DMS153 treated with DMSO at 0.1 percent for 48 hours (cell line): ENCODE measurements around the gene CD68.
A peak's percentile ranks its signal among the peaks of the same experiment; 100 is the strongest.
"Not testable (repeated sequence)": the region's sequence is repeated elsewhere in the genome, so short reads cannot be mapped to it uniquely, and the experiment has no call there.

Experiments used
- DNase-seq: peaks from one replicate; lab custom pipeline; 2025; ENCODE audit not compliant: unreplicated experiment; lab: John Stamatoyannopoulos, UW

Gene CD68

DNA sequence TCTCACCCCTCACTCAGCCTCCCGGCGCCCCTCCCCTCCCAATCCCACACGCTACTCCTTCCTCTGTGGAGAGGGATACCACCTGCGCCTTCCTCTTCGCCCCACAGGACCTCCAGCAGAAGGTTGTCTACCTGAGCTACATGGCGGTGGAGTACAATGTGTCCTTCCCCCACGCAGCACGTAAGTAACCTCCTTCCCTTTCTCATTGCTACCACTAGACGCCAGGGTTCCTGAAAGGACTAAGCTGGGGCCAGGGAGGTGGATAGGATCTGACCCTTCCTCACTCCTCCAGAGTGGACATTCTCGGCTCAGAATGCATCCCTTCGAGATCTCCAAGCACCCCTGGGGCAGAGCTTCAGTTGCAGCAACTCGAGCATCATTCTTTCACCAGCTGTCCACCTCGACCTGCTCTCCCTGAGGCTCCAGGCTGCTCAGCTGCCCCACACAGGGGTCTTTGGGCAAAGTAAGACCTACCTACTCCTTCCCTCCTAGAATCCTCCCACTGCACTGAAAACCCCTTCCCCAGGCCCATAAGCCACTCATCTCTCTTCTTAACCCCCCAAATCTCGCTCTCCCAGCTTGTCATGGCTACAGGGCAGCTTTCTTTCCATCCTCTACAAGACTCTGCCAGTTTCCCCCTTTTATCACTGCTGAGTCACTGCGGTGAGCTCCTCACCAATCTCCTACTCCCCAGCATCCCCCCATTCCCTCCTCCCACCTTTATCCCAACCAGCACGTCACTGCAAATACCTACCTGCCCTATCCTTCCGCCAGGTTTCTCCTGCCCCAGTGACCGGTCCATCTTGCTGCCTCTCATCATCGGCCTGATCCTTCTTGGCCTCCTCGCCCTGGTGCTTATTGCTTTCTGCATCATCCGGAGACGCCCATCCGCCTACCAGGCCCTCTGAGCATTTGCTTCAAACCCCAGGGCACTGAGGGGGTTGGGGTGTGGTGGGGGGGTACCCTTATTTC is 1.5 kb downstream of the CD68 start:
- DNase-seq: no peak

GRCh38 chr17:7582396-7583252 is 3.2 kb downstream of the CD68 start:
- no peak for DNase-seq

- DNase-seq: peak; percentile 78
These were observed 4.0 kb downstream of the CD68 start, which contains the start of gene MPDU1 for GRCh38 chr17:7583253-7584109. TSS of gene MPDU1 (plus strand) at chr17:7583852. CDS start at chr17:7583863, 11 bp downstream.

GRCh38 chr17:7586673-7587419 is 7.4 kb downstream of the CD68 start:
- DNase-seq: no peak

DNA sequence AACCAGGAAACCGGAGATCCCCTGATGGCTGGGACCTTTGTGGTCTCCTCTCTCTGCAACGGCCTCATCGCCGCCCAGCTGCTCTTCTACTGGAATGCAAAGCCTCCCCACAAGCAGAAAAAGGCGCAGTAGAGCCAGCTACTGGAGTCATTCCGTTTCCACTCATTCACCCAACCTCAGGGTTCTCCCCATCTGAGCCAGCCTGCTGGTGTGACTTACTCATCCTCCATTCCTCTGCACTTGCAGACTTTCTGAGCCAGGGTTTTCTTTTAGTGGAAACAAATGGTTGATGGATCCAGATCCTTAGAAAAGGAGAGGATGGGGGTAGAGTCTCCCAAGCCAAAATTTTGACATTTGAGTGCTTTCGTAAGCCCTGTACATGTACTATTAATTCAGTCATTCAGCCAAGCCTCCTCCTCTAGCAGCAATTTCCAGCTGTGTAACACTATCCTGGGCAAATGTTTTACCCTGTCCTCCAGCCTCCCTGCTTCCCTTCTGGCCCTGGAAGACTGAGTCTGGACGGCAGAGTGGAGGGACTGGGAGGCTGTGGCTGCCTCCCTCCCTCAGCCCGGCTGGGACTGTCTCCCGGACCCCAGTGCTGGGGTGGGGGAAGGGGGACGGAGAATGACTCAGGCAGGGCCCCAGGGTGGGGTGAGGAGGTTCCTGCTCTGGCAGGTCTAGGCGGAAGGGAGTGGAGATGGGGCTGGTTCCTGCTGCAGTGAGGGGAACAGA is 8.1 kb downstream of the CD68 start:
- no peak for DNase-seq

- no peak for DNase-seq
These were observed 9.2 kb downstream of the CD68 start for GRCh38 chr17:7588553-7589203.

DNA sequence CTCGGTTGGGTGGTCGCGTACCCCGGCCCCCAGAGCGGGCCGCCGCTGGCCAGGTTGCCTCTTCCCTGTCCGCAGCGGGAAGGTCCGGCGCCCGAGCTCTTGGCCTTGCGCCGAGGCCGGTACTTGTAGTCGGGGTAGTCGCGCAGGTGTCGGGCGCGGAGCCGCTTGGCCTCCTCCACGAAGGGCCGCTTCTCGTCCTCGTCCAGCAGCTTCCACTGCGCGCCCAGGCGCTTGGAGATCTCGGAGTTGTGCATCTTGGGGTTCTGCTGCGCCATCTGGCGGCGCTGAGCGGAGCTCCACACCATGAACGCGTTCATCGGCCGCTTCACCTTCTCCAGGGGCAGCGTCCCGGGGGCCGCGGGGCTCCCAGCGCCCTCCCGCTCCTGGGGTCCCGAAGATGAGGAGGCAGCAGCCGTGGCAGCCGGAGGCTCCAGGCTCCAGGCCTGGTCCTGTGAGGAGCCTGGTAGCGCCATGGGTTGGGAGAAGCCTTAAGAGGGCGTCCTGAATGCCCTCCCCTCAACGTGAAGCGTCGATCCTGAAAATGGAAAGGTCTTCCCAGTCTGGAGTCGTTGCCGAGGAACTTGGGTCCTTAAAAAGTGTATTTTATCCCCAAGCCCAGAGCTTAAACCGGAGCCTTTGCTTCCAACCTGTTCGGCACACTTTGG is 9.9 kb downstream of the CD68 start:
- no peak for DNase-seq

DNA sequence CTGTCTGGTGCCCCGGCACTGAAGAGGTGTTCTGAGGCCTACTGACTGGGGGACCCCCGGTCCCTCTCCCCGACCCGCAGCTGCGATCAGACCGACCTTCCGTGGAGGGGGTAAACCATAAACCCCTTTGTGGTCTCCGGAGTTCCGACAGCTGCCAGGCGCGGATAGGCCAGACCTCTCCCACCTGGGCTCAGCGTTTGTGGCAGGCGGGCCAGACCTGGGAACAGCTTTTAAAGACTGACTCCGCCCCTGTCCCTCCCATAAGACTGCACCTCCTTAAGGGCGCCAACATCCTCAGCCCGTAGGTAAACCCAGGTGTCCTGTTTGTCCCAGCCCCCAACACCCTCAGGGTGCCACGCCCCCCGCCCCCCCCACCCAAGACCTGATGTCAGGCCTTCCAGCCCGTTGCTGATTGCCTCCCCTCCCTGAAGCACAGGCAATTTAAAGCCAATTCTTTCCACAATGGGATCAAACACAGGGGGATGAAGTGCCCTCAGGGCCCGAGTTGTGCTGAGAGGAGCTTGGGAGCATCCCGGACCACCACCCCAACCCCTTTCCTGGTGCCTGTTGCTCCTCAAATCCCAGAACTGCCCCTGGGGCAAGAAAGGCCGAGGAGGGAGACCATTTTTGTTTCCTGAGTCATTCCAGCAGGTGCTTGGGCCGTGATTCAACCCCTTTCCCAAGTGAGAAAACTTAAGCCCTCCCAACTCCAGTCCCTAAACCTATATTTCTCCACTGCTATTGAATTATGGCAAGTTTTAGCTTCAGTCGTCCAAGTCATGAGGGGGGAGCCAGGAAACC is 10.7 kb downstream of the CD68 start, which contains the start of gene SOX15:
Gene SOX15, minus strand, starts transcription at position 204 of the 801 bp plus-strand sequence. CDS start 418 bp downstream, outside the sequence.
- DNase-seq: no peak

DNA sequence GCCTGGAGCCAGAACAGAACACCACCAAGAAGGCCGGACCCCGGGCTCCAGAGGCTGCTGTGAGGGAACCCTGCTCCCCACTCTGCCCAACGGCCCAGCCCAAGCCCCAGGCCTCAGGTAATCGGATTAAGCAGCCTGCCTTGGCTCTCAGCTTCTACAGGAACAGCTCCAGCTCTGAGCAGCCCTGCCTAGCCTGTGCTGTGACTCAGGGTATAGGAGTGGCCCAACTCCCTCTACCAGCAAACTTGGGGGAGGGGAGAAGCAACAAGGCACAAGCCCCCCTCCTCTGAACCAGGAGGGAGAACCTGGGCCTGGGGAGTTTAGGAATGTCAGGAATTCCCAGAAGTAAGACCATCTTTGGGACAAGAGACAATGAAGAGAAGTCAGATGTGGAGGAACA is 11.3 kb downstream of the CD68 start:
- no peak for DNase-seq

DNA sequence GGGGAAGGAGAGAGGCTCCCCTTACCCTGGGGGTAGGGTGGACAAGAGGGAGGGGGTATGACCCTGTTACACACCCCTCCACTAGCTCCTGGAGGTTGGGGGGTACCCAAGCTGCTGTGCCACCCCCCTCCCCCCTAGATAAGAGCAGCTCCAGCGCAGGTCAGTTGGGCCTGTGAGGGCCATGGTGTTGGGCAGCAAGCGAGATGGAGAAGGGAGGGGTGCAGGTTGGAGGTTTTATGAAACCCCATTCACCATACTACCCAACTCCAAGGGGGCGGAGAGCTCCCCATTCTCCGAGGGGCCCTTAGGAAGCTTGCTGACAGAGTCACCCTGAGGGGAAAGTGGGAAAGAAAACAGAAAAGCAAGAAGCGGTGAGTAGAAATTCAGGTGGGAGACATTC is 12.2 kb downstream of the CD68 start:
- no peak for DNase-seq

DNA sequence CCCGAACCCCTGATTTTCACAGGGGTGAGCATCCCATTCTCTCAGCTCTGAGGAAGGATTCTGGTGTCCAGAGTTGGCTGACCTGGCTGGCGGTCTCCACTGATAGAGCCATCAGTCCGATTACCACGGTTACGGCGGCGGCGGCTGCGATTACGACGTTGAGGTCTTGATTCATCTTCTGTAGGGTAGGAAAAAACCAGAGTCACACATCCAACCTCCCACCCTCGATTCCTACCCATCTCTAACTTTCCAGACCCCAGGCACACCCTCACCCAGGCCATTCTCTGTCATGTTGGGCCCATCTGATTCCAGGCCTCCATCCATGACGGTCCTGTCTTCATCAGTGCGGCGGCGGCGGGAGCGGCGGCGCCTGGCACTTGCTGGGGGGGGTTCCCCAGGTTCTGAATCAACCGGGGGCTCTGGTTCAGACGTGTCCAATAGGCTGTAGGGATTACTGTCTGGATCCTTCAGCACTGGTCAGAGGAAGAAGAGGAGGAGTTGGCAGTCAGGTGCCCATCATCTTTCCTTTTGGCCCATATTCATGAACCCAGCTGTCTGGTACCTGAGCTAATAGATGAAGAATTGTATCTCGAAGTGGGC is 13.1 kb downstream of the CD68 start:
- DNase-seq: no peak

DNA sequence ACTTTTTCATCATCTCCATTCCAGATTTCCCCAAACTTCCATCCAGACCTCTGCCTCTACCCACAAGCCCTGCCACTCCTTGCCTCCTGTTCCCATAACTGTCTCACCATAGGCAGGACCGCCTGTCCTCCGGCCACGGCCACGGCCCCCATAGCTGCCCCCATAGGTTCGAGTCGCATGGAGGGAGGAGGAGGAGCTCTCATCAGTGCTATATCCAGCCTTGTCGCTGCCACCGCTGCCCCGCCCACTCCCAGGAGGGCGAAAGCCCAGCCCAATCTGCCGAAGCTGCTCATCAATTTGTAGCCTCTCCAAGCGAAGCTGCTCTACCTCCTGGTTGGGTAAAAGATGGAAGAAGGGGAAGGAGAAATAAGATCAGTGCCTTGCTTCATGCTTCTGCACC is 13.9 kb downstream of the CD68 start:
- DNase-seq: no peak

DNA sequence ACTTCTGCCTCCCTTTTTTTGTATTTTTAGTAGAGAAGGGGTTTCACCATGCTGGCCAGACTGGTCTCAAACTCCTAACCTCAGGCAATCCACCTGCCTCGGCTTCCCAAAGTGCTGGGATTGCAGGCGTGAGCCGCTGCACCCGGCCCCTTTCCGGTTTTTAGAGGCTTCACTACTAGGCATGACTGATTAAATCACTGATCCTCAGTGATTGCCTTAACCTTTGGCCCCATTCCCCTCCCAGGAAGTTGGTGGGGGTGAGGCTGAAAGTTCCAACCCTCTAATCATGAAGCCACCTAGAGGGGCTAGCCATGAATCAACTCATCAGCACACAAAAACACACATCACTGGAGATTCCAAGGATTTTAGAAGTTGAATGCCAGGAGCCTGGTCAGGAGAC is 18.1 kb downstream of the CD68 start:
- not testable (repeated sequence) for DNase-seq

DNA sequence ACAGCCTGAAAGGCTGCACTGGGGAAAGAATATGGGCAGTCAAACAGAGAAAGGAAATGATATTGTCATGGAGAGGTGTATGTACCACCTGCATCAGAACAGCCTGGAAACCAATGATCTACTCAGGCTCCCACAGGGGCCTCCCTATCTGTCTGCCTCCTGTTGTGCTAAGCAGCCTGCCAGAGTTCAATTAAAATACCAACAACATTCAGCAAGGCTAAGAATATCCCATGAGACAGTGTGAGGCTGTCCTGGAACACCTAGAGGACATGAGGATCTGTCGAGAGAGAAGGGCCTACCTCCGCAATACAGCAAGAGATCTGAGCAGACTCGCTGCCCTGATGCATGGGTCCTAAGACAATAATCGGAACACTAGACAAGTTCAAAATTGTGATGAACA is 26.8 kb downstream of the CD68 start:
- DNase-seq: no peak

- DNase-seq: no peak
These were observed 31.2 kb downstream of the CD68 start for GRCh38 chr17:7610641-7611040.

- no peak for DNase-seq
These were observed 32.3 kb downstream of the CD68 start for GRCh38 chr17:7611635-7612293.

GRCh38 chr17:7612294-7612640 is 32.8 kb downstream of the CD68 start:
- no peak for DNase-seq
